Transverse colon (tissue), 3 donors: ENCODE results near the gene PMFBP1.

ENCODE experiments used
- CTCF ChIP-seq, 5 experiments: fragments of 200-600 bp in 3 of 5; fragments of 450-650 bp in 2 of 5; sonication (generic) in 3 of 5; IDR thresholded peaks; 1 replicate in 2 of 5; 2 replicates in 3 of 5; pipeline ENCODE4 v1.5.1; 2016 to 2017; ENCODE audit warnings: antibody characterized with exemption in 5 of 5, inconsistent platforms in 3 of 5, mild to moderate bottlenecking in 2 of 5, moderate library complexity in 1 of 5
- EP300 ChIP-seq: sonication (generic); formaldehyde crosslinking; IDR thresholded peaks from one replicate; pipeline ENCODE4 v1.6.1; 2017; ENCODE audit warnings: antibody characterized with exemption, low read depth

- no peak for TF ChIP-seq EP300
- no peak for TF ChIP-seq CTCF (IDR thresholded peaks at IDR 0.05)
Observed at GRCh38 chr16:72198771-72199201, 26.8 kb upstream of the PMFBP1 start.
